GM18499 (cell line): Measurements from ENCODE around the gene SYN1.
"Not testable (repeated sequence)": the region's sequence is repeated elsewhere in the genome, so short reads cannot be mapped to it uniquely, and the experiment has no call there.

ENCODE experiments used
- ATAC-seq: cut with Tn5 transposase; IDR thresholded peaks from one replicate; pipeline ENCODE4 v1.9.1; 2021; ENCODE audit warnings: moderate number of reproducible peaks; ENCODE audit not compliant: insufficient read depth, unreplicated experiment

The SYN1 gene

DNA sequence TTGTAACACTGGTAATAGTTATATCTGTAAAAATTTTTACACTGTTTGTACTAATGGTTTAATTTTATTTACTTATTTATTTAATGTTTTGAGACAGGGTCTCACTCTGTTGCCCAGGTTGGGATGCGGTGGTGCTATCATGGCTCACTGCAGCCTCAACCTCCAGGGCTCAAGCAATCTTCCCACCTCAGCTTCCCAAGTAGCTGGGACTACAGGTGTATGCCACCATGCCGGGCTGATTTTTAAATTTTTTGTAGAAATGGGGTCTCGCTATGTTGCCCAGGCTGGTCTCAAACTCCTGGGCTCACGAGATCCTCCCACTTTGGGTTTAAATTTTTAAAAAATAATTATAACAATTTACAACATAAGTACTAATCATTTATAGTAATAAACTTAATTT is 16.5 kb downstream of the SYN1 start:
- not testable (repeated sequence) for ATAC-seq

GRCh38 chrX:47597222-47597621 is 22.4 kb downstream of the SYN1 start:
- no peak for ATAC-seq

DNA sequence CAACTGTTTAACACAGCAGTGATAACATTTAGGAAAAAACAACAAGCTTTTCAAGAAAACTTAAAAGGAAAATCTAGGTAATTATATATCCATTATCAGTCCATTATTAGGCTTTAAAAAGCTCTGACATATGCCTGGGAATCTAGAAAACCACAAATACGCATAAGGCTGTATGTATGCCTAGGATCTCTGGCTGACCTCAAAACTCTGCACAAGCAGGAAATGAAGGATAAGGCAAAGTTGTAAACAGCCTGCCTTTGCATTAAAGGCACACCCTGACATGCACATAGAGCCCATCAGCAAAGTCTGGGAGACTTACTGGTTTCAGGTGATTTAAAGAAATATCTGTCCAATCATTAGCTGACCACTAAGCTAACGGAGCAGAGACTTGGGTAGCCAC is 23.4 kb downstream of the SYN1 start:
- ATAC-seq = no peak

DNA sequence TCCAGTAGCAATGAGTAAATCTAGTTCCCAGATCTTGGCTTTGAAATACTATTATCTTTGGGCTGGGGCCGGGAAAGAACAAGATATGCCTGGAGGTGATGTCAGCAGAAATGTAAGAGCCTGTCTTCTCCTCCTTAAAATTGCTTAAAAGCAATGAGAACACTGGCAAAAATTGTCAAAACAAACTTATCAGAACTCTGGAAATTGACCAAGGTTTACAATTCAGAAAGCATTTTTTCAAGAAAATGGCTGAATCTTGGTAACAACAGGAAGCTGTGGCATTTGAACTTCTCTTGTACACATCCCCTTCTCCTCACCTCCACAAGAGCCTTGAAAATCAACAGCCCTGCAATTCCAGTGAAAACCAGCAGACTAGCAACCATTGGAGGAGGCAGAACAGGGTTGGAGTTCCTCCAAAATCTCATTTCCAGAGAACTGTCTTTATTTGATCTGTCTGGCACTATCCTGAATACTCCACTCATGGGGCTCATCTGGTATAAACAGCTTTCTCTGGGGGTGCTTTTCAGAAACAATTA is 23.9 kb downstream of the SYN1 start:
- ATAC-seq = no peak

DNA sequence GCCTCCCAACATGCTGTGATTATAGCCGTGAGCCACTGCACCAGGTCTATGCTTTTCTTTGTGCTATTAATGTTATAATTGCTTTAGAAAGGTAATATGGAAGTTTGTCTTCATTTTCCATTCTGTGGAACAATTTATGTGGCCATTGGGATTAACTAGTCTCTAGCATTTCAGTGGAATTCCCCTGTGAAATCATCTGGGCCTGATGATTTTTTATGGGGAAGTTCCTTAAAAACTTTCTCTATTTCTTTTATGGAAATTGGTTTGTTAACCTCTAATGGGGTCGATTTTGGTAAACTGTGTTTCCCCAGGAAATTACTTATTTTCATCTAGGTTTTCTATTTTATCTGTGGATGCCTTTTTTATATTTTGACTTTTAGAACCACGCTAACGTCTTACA is 26.1 kb downstream of the SYN1 start:
- no peak for ATAC-seq

DNA sequence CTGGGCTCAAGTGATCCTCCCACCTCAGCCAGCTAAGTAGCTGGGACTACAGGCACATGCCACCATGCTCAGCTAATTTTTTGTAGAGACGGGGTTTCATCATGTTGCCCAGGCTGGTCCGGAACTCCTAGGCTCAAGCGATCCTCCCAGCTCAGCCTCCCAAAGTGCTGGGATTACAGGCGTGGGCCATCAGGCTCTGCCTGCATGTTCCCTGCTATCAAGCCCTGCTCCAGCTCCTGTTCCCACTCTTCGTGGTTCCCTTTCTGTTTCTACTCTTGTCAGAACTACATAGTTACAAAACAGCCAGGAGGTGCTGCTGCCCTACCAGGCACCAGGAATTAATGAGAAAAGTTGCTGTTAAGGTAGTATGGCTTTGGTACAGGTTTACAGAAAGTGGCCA is 28.7 kb downstream of the SYN1 start:
- ATAC-seq = no peak

DNA sequence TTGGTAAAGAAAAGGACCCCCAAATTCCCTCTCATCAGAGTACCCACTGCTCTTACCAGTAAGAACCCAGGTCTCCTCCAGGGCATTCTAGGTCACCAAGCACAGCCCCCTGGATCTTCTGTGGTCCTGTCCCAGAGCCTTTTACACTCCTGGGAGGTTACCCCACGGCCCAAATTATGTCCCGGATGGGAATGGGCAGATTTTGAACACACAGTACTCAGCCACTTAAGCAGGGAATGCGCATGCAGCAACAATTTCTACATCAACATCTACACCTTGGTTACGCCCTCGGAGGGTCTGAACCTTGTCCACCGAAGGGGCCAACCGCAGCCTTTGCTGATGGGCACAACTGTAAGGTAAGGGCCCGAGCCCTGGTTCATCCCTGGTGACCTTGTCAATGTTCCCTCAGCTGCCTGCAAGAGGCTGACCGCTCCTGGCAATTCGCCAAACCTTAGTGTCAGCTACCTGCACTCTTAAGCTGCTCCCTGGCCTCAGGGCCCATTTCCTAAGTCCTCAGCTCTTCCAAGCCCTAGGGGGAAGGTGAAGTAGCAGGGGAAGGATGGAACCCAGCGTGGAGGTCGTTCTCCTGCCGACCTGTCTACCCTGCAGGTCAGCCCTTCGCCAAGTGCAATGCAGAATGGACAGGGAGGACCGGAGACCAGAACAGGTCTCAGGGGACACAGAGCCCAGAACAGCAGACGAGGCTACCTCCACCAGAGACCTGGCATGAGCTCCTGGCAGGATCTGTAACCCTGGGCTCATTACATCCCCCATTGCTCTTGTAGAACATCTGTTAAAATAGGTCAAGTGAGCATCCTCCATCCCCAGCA is 31.5 kb downstream of the SYN1 start:
- no peak for ATAC-seq

GRCh38 chrX:47587091-47587891 is 32.4 kb downstream of the SYN1 start:
- ATAC-seq = no peak

- no peak for ATAC-seq
Observed at GRCh38 chrX:47586043-47586787, 33.4 kb downstream of the SYN1 start.

DNA sequence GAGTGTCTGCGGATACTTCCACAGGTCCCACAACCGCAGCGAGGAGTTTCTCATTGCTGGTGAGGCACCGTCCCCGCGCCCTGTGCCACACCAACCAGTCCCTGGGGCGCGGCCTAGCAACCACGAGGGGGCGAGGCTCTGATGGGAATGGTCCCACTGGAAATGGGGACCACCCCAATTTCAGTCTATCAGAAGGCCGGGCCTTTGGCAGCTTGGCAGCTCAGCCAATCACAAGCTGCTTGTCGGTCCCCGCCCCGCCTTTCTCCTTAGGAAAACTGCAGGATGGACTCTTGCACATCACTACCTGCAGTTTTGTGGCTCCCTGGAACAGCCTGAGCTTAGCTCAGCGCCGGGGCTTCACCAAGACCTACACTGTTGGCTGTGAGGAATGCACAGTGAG is 34.4 kb downstream of the SYN1 start:
- no peak for ATAC-seq

DNA sequence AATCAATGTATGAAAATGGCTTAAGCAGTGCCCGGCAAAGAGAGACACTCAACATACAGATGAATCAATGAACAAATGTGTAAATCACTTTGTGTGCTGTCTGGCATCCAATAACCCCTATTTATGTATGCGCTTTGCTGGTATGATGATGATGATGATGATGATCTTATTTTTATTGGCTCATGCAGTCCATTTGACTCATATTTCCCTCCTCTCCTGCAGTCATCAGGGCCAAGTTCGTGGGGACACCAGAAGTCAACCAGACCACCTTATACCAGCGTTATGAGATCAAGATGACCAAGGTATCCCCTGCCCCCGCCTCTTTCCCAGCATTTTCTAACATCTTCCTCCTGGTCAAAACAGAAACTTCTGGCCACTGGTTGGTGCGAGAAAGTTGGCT is 34.9 kb downstream of the SYN1 start:
- no peak for ATAC-seq

GRCh38 chrX:47583240-47583861 is 36.3 kb downstream of the SYN1 start:
- no peak for ATAC-seq

DNA sequence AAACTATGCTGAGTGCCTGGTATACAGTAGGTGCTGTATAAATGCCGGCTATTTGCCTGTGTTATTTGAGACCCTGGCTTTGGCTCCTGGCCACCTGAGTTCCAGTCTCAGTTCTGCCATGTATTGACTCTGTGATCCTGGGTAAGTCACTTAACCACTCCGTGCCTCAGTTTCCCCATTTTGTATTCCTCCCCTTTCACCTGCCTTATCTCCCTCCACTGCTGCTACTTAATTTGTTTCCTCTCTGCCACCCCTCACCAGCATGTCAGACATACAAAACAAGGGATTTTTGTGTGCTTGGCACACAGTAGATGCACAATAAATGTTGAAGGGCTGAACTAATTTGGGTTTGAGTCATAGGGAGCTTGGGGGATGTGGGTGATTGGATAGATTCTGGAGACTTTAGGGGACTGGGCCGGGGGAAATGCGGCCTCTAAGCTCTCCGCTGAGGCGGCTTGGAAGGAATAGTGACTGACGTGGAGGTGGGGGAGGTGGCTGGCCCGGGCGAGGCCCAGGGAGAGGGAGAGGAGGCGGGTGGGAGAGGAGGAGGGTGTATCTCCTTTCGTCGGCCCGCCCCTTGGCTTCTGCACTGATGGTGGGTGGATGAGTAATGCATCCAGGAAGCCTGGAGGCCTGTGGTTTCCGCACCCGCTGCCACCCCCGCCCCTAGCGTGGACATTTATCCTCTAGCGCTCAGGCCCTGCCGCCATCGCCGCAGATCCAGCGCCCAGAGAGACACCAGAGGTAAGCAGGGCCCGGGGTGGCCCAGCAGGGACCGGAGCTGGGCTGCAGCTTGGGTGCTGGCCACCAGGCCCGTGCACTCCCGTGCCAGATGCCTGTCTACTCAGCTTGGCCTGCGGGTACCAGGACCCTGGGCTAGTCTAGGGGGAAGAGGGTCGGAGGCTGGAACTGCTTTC is 37.7 kb downstream of the SYN1 start, which contains the start of gene TIMP1:
TSS of gene TIMP1 (plus strand) at position 706 of the 917 bp plus-strand sequence. CDS start 980 bp downstream, outside the sequence.
- ATAC-seq = no peak

GRCh38 chrX:47579537-47579936 is 40.1 kb downstream of the SYN1 start:
- no peak for ATAC-seq

DNA sequence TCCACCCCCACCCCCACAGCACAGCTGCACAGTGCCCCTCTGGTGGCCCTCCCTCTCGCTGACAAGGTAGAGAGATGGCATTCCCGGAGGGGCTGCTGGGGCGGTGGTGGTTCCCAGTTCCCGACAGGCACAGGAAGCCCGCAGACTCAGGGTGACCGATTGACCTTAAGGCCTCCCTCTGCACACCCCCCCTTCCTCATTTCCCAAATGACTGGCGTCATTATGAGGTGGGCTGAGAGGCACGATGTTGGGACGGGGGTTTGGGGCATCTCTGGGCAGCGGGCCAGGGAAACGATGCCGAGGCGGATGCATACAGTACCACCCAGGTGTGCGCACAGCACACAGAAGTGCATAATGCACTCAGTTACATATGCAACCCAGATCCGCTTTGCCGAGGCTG is 41.0 kb downstream of the SYN1 start:
- no peak for ATAC-seq

DNA sequence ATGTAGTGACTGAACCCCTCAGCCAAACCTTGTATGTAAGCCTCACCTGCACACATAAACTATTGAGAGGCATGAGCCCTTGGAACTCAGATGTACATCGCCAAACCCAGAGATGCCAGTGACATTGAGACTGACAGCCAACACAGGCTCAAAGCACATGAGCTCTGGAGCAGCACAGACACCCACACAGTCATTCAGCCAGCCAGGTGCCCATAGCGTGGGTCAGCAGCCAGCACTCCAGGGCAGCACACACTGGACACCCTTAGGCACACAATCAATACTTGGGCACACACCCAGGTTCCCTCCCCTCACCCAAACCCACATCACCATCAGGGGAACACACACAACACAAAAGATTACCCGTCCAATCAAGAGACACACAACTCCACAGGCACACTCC is 41.8 kb downstream of the SYN1 start:
- ATAC-seq = no peak

DNA sequence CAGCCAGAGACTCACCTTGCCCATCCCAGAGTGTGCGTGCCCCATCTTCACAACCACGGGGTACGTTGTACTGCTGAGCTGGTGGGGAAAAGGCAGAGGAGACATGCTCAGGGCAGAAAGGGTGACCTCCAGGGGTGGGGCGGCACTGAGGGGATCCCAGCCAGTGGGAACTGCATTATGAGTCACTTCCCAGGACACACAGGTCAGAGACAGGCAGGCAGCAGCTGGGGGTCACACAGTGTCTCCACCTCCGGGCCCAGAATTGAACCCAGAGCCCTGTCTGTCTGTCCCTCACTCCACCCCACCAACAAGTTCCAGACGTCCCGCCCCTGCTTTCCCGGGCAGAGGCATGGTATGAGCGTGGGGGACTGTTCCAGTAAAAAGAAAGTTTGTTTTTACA is 42.2 kb downstream of the SYN1 start:
- no peak for ATAC-seq

GRCh38 chrX:47576021-47576898 is 43.4 kb downstream of the SYN1 start:
- ATAC-seq = no peak
